HepG2 (cell line): ENCODE measurements around the gene TREM1. TPM values are rescaled to one million over a fixed set of nuclear protein-coding genes. Genes with fewer than 3 reads are reported as not detected.

Experiments used
- ADNP ChIP-seq: sonication (generic); formaldehyde crosslinking; IDR thresholded peaks from 2 replicates; pipeline ENCODE4 v1.4.0; 2020; ENCODE audit warnings: missing genetic modification reagents
- BORCS8-MEF2B ChIP-seq: sonication (generic); formaldehyde crosslinking; IDR thresholded peaks from 2 replicates; pipeline ENCODE4 v1.8.0; 2022; ENCODE audit warnings: mild to moderate bottlenecking, missing genetic modification reagents
- DZIP1 ChIP-seq: sonication (generic); formaldehyde crosslinking; IDR thresholded peaks from 2 replicates; pipeline ENCODE4 v1.5.0; 2020; ENCODE audit warnings: mild to moderate bottlenecking, missing genetic modification reagents
- ETV6 ChIP-seq: sonication (generic); formaldehyde crosslinking; conservative IDR thresholded peaks from 2 replicates; pipeline ENCODE4 v1.4.0; 2020; ENCODE audit warnings: missing genetic modification reagents
- HDAC2 ChIP-seq: sonication (generic); formaldehyde crosslinking; IDR thresholded peaks from 2 replicates; pipeline ENCODE4 v1.4.0; 2020; ENCODE audit warnings: missing genetic modification reagents
- HNF4G ChIP-seq, 2 experiments: sonication (generic) in 1 of 2; formaldehyde crosslinking in 1 of 2; IDR thresholded peaks; 2 replicates each; pipeline versions ENCODE4 v1.4.0 to v1.6.1; 2011 to 2020; ENCODE audit warnings: borderline replicate concordance in 2 of 2, low read depth in 2 of 2, mild to moderate bottlenecking in 2 of 2, low read length in 1 of 2, missing genetic modification reagents in 1 of 2, moderate library complexity in 1 of 2
- HNRNPLL ChIP-seq: fragments of 200-400 bp; formaldehyde crosslinking; IDR thresholded peaks from 2 replicates; pipeline ENCODE4 v1.6.1; 2017; ENCODE audit warnings: mild to moderate bottlenecking, low read depth, low read length; ENCODE audit not compliant: poor library complexity, severe bottlenecking
- ISL2 ChIP-seq: sonication (generic); formaldehyde crosslinking; IDR thresholded peaks from 2 replicates; pipeline ENCODE4 v1.5.0; 2020; ENCODE audit warnings: missing genetic modification reagents
- MAFF ChIP-seq: IDR thresholded peaks from 2 replicates; pipeline ENCODE4 v1.6.1; 2011; ENCODE audit warnings: low read depth, low read length, improper control_type of control experiment
- PCBP1 ChIP-seq: fragments of 200-400 bp; formaldehyde crosslinking; IDR thresholded peaks from 2 replicates; pipeline ENCODE4 v1.6.1; 2017; ENCODE audit warnings: mild to moderate bottlenecking, low read depth, low read length, borderline replicate concordance
- PHF5A ChIP-seq: IDR thresholded peaks from one replicate; pipeline ENCODE4 v1.6.1; 2018; ENCODE audit warnings: low read depth, missing genetic modification reagents; ENCODE audit not compliant: unreplicated experiment
- RFX5 ChIP-seq: IDR thresholded peaks from 2 replicates; pipeline ENCODE4 v1.6.1; 2011; ENCODE audit warnings: low read depth, low read length, improper control_type of control experiment
- RXRA ChIP-seq: sonication (generic); formaldehyde crosslinking; IDR thresholded peaks from 2 replicates; pipeline ENCODE4 v1.5.1; 2020; ENCODE audit warnings: missing genetic modification reagents
- SNAPC5 ChIP-seq: sonication (generic); formaldehyde crosslinking; IDR thresholded peaks from 2 replicates; pipeline ENCODE4 v1.8.1; 2023; ENCODE audit warnings: mild to moderate bottlenecking, missing genetic modification reagents, borderline replicate concordance
- STAG1 ChIP-seq: sonication (generic); formaldehyde crosslinking; IDR thresholded peaks from 2 replicates; pipeline ENCODE4 v1.4.0; 2020; ENCODE audit warnings: missing genetic modification reagents
- TARDBP ChIP-seq: sonication (generic); formaldehyde crosslinking; IDR thresholded peaks from 2 replicates; pipeline ENCODE4 v1.8.0; 2022; ENCODE audit warnings: mild to moderate bottlenecking, missing genetic modification reagents
- ZGPAT ChIP-seq: IDR thresholded peaks from 2 replicates; pipeline ENCODE4 v1.6.1; 2016; ENCODE audit warnings: mild to moderate bottlenecking
- ZMAT5 ChIP-seq: sonication (generic); formaldehyde crosslinking; IDR thresholded peaks from 2 replicates; pipeline ENCODE4 v1.5.0; 2020; ENCODE audit warnings: mild to moderate bottlenecking, low read depth, missing genetic modification reagents, borderline replicate concordance
- ZNF180 ChIP-seq: sonication (generic); formaldehyde crosslinking; IDR thresholded peaks from 2 replicates; pipeline ENCODE4 v1.4.0; 2020; ENCODE audit warnings: low read depth, missing genetic modification reagents, borderline replicate concordance
- ZNF547 ChIP-seq: sonication (generic); formaldehyde crosslinking; IDR thresholded peaks from 2 replicates; pipeline ENCODE4 v1.5.1; 2020; ENCODE audit warnings: mild to moderate bottlenecking, missing genetic modification reagents
- ZNF552 ChIP-seq: sonication (generic); formaldehyde crosslinking; IDR thresholded peaks from 2 replicates; pipeline ENCODE4 v1.9.0; 2022; ENCODE audit warnings: missing genetic modification reagents, mild to moderate bottlenecking, borderline replicate concordance
- ZNF569 ChIP-seq: sonication (generic); formaldehyde crosslinking; IDR thresholded peaks from 2 replicates; pipeline ENCODE4 v1.5.0; 2020; ENCODE audit warnings: mild to moderate bottlenecking, missing genetic modification reagents, moderate library complexity, borderline replicate concordance
- ZNF629 ChIP-seq: sonication (generic); formaldehyde crosslinking; conservative IDR thresholded peaks from 2 replicates; pipeline ENCODE4 v1.5.0; 2020; ENCODE audit warnings: missing genetic modification reagents
- ZNF746 ChIP-seq: sonication (generic); formaldehyde crosslinking; IDR thresholded peaks from 2 replicates; pipeline ENCODE4 v1.8.0; 2022; ENCODE audit warnings: mild to moderate bottlenecking, missing genetic modification reagents
- ZNF776 ChIP-seq: sonication (generic); formaldehyde crosslinking; IDR thresholded peaks from 2 replicates; pipeline ENCODE4 v1.4.0; 2020; ENCODE audit warnings: mild to moderate bottlenecking, missing genetic modification reagents
- polyA plus RNA-seq, 8 experiments: library from polyadenylated mRNA; depleted of rRNA in 3 of 8; stranded (reverse) in 7 of 8; unstranded in 1 of 8; fragments of >200 nt; fragmentation: Illumina TruSeq in 4 of 8; extraction: Trizol in 4 of 8; gene quantifications; 2 replicates each; pipeline versions ENCODE4 v1.2.1 to v1.2.3, GENCODE V29; 2011 to 2016; ENCODE audit warnings: low read depth in 4 of 8, missing spikeins in 1 of 8, mixed read lengths in 1 of 8; ENCODE audit not compliant: insufficient read depth in 1 of 8
- total RNA-seq, 5 experiments: library from RNA; depleted of rRNA; stranded (reverse); fragments of >200 nt; fragmentation: Illumina TruSeq; extraction: Trizol; gene quantifications; 2 replicates each; pipeline ENCODE4 v1.2.3, GENCODE V29; 2016; ENCODE audit warnings: low read depth in 1 of 5

The TREM1 gene
- total and polyA plus RNA-seq, 2 of the 13 experiments (the other 11 are each of a cell fraction or from before 2014, with no cell fraction given) = 0.49 TPM; not detected in 1

GRCh38 chr6:41318654-41319565, 32.4 kb upstream of the TREM1 start (continued):
- TF ChIP-seq ZMAT5 (no peak), SNAPC5 (CRISPR knock-in tag) (no peak), ZNF552 (no peak), DZIP1 (CRISPR knock-in tag) (no peak), STAG1 (CRISPR knock-in tag) (peak; percentile 93), ZGPAT (CRISPR knock-in tag) (peak; percentile 63; the same call in 1 of the 2 replicates), BORCS8-MEF2B (CRISPR knock-in tag) (0 out of 2 replicates have a peak, but pooled peaks have one; percentile 72), HNRNPLL (peak; percentile 44), PCBP1 (no peak), HNF4G (IDR thresholded peaks at IDR 0.05; ENCODE audit: borderline replicate concordance, low read depth, low read length) (no peak), HNF4G (CRISPR knock-in tag; IDR thresholded peaks at IDR 0.05; ENCODE audit: borderline replicate concordance, low read depth) (no peak), ADNP (CRISPR knock-in tag) (0 out of 2 replicates have a peak, but pooled peaks have one; percentile 31), HDAC2 (CRISPR knock-in tag) (peak; percentile 51; the same call in 1 of the 2 replicates), ETV6 (no peak), ISL2 (CRISPR knock-in tag) (no peak), ZNF569 (CRISPR knock-in tag) (no peak), ZNF180 (no peak), ZNF746 (CRISPR knock-in tag) (no peak), MAFF (no peak), RFX5 (no peak), PHF5A (CRISPR knock-in tag) (no peak), ZNF629 (CRISPR knock-in tag) (no peak), ZNF776 (CRISPR knock-in tag) (0 out of 2 replicates have a peak, but pooled peaks have one; percentile 15), RXRA (CRISPR knock-in tag) (peak; percentile 42; the same call in 1 of the 2 replicates), TARDBP (CRISPR knock-in tag) (peak; percentile 48; the same call in 1 of the 2 replicates), ZNF547 (CRISPR knock-in tag) (no peak)
